PFSK-1 (cell line): Measurements from ENCODE around the gene RETNLB.

ENCODE experiments used
- FOXP2 ChIP-seq: optimal IDR thresholded peaks from 2 replicates; pipeline ENCODE3; 2011; ENCODE audit warnings: borderline replicate concordance, control low read depth, inconsistent platforms; ENCODE audit not compliant: insufficient read depth; ENCODE audit errors: extremely low read length, extremely low read depth
- POLR2AphosphoS5 ChIP-seq: IDR thresholded peaks from 2 replicates; pipeline ENCODE4 v1.6.1; 2012; ENCODE audit warnings: low read depth, mild to moderate bottlenecking, control low read depth, low read length, moderate library complexity
- REST ChIP-seq, 2 experiments: IDR thresholded peaks; 2 replicates each; pipeline versions ENCODE4 v1.6.1 to v1.8.0; 2011 to 2012; ENCODE audit warnings: low read depth in 2 of 2, low read length in 2 of 2, control low read depth in 1 of 2, inconsistent platforms in 1 of 2, mild to moderate bottlenecking in 1 of 2, moderate library complexity in 1 of 2; ENCODE audit not compliant: insufficient read depth in 1 of 2
- SIN3A ChIP-seq: IDR thresholded peaks from 2 replicates; pipeline ENCODE4 v1.6.1; 2012; ENCODE audit warnings: mild to moderate bottlenecking, low read length, moderate library complexity, borderline replicate concordance; ENCODE audit not compliant: insufficient read depth
- TAF1 ChIP-seq: IDR thresholded peaks from 2 replicates; pipeline ENCODE4 v1.6.1; 2012; ENCODE audit warnings: low read length, control low read depth, borderline replicate concordance; ENCODE audit not compliant: insufficient read depth

- TF ChIP-seq SIN3A (no peak), TAF1 (no peak), REST (IDR thresholded peaks at IDR 0.05; ENCODE audit: insufficient read depth in 1 of 2, low read depth in 2 of 2, low read length in 2 of 2) (no peak), POLR2AphosphoS5 (no peak), FOXP2 (no peak)
Observed at GRCh38 chr3:108728934-108729333, 28.3 kb downstream of the RETNLB start.
